SU-DHL-6 (cell line): ENCODE results near the gene ROGDI.

ENCODE experiments used
- H2AFZ ChIP-seq: fragments of 200-600 bp; sonication (generic); 2 replicates; pipeline ENCODE4 v1.6.1; 2014; ENCODE audit warnings: low read depth, mild to moderate bottlenecking, moderate library complexity, mixed read lengths, antibody characterized with exemption, low read length; ENCODE audit not compliant: severe bottlenecking
- H3F3A ChIP-seq: fragments of 200-600 bp; shearing (Covaris generic); 2 replicates; pipeline ENCODE4 v1.6.0; 2016; ENCODE audit warnings: antibody characterized with exemption, mild to moderate bottlenecking; ENCODE audit not compliant: insufficient read depth
- H3K27ac ChIP-seq: fragments of 200-600 bp; sonication (generic); 2 replicates; pipeline ENCODE4 v1.5.1; 2016; ENCODE audit warnings: low read depth, mild to moderate bottlenecking, low read length, moderate library complexity, mixed read lengths
- H3K27me3 ChIP-seq: fragments of 200-600 bp; sonication (generic), shearing (Covaris generic); 2 replicates; pipeline ENCODE4 v1.6.0; 2014; ENCODE audit warnings: mild to moderate bottlenecking, low read length
- H3K36me3 ChIP-seq: fragments of 200-600 bp; sonication (generic); 2 replicates; pipeline ENCODE4 v1.6.1; 2014; ENCODE audit warnings: mild to moderate bottlenecking, low read length, mixed read lengths
- H3K4me2 ChIP-seq: fragments of 300-600, 200-600 bp; shearing (Covaris generic), sonication (generic); 2 replicates; pipeline ENCODE4 v1.6.0; 2014; ENCODE audit warnings: low read length, low read depth, mild to moderate bottlenecking; ENCODE audit not compliant: poor library complexity, severe bottlenecking
- H3K4me3 ChIP-seq: fragments of 200-600 bp; sonication (generic); 2 replicates; pipeline ENCODE4 v1.5.1; 2014; ENCODE audit warnings: antibody characterized with exemption, low read length, mild to moderate bottlenecking, mixed read lengths; ENCODE audit not compliant: insufficient read depth, poor library complexity, severe bottlenecking
- H3K79me2 ChIP-seq: fragments of 200-600 bp; sonication (generic); 2 replicates; pipeline ENCODE4 v1.6.1; 2014; ENCODE audit warnings: mild to moderate bottlenecking, low read length, moderate library complexity; ENCODE audit not compliant: insufficient read depth
- H3K9ac ChIP-seq: fragments of 200-600 bp; sonication (generic); 2 replicates; pipeline ENCODE4 v1.7.0; 2014; ENCODE audit warnings: mild to moderate bottlenecking, low read length
- H3K9me2 ChIP-seq: fragments of 200-600 bp; sonication (generic); replicated peaks from 2 replicates; pipeline ENCODE4 v1.6.1; 2014; ENCODE audit warnings: low read length; ENCODE audit not compliant: insufficient read depth
- H3K9me3 ChIP-seq: fragments of 200-600 bp; sonication (generic); 2 replicates; pipeline ENCODE4 v1.6.1; 2014; ENCODE audit warnings: low read length, mixed read lengths; ENCODE audit not compliant: insufficient read depth
- H4K20me1 ChIP-seq: fragments of 200-600 bp; sonication (generic); 2 replicates; pipeline ENCODE4 v1.6.1; 2014; ENCODE audit warnings: low read depth, mild to moderate bottlenecking, antibody characterized with exemption, low read length, moderate library complexity, mixed read lengths
- CTCF ChIP-seq: fragments of 200-600 bp; sonication (generic); IDR thresholded peaks from one replicate; pipeline ENCODE4 v1.5.1; 2017; ENCODE audit warnings: antibody characterized with exemption, mild to moderate bottlenecking, low read length, moderate library complexity; ENCODE audit not compliant: insufficient read depth, poor library complexity, severe bottlenecking
- EZH2phosphoT487 ChIP-seq: fragments of 200-600 bp; sonication (generic), shearing (Covaris generic); conservative IDR thresholded peaks from 2 replicates; pipeline ENCODE4 v1.6.1; 2018; ENCODE audit warnings: mild to moderate bottlenecking, antibody characterized with exemption, low read length, moderate library complexity, mixed read lengths

Gene ROGDI

GRCh38 chr16:4767872-4768548, 34.4 kb downstream of the ROGDI start:
- Histone ChIP-seq H3K4me3 (peak overlapping the region; percentile 87), H3K4me2 (peak overlapping the region; percentile 66), H3F3A (peaks cover 24% of the 10 kb centered on the region), H3K27me3 (no peaks in the 10 kb centered on the region), H3K9me2 (no peaks in the 10 kb centered on the region), H2AFZ (peak overlapping the region; percentile 80), H3K9ac (peak overlapping the region; percentile 83), H3K36me3 (no peaks in the 10 kb centered on the region), H3K9me3 (no peaks in the 10 kb centered on the region), H3K27ac (no peak overlapping the region), H4K20me1 (no peaks in the 10 kb centered on the region), H3K79me2 (no peaks in the 10 kb centered on the region)
- no peak for TF ChIP-seq EZH2phosphoT487
- TF ChIP-seq CTCF, result no peak

- H3K79me2 ChIP-seq, result no peaks in the 10 kb centered on the region
- H4K20me1 ChIP-seq, result no peaks in the 10 kb centered on the region
- H3K9ac ChIP-seq, result peak within 1 kb of the TSS; percentile 83
- H3K9me2 ChIP-seq, result no peaks in the 10 kb centered on the region
- H3K4me2 ChIP-seq, result peak within 1 kb of the TSS; percentile 68
- peak within 1 kb of the TSS; percentile 87 for H3K4me3 ChIP-seq
- no peaks in the 10 kb centered on the region for H3K36me3 ChIP-seq
- TF ChIP-seq CTCF (no peak), EZH2phosphoT487 (no peak)
- no peak within 1 kb of the TSS for H3K27ac ChIP-seq
- no peaks in the 10 kb centered on the region for H3K9me3 ChIP-seq
- no peaks in the 10 kb centered on the region for H3K27me3 ChIP-seq
- peak within 1 kb of the TSS; percentile 84 for H2AFZ ChIP-seq
- peaks cover 24% of the 10 kb centered on the region for H3F3A ChIP-seq
Observed at GRCh38 chr16:4766875-4767628, 35.4 kb downstream of the ROGDI start, which contains the start of gene ZNF500. ZNF500 (minus strand) TSS chr16:4767162; CDS start chr16:4765978, 1,184 bp downstream.

- Histone ChIP-seq H3K79me2 (no peaks in the 10 kb centered on the region), H4K20me1 (no peaks in the 10 kb centered on the region), H3K4me2 (peak overlapping the region; percentile 68), H2AFZ (no peak overlapping the region), H3F3A (peaks cover 24% of the 10 kb centered on the region), H3K9ac (peak overlapping the region; percentile 83), H3K9me3 (no peaks in the 10 kb centered on the region), H3K9me2 (no peaks in the 10 kb centered on the region), H3K27me3 (no peaks in the 10 kb centered on the region), H3K27ac (no peak overlapping the region), H3K36me3 (no peaks in the 10 kb centered on the region), H3K4me3 (peak overlapping the region; percentile 87)
- no peak for TF ChIP-seq CTCF
Observed at GRCh38 chr16:4765511-4766474, 36.6 kb downstream of the ROGDI start.
